IMR-90 (cell line): ENCODE results near the gene PRKCH. TPM values are rescaled to one million over a fixed set of nuclear protein-coding genes. Genes with fewer than 3 reads are reported as not detected.

Source experiments
- ATAC-seq: fragments of 200-7000 bp; cut with Tn5 transposase; 2 replicates; pipeline ENCODE4 v1.9.1; 2020; ENCODE audit warnings: low read depth, mild to moderate bottlenecking, moderate library complexity
- BruUV-seq: library from RNA; stranded (reverse); fragments of 400-500 nt; replicated peaks from 2 replicates; lab custom pipeline; 2021; lab: Mats Ljungman, UMichigan
- CTCF ChIA-PET: fragments of 300-600 bp; formaldehyde crosslinking; extraction: SDS; loops from one replicate; lab custom pipeline; 2021; ENCODE audit warnings: antibody characterized with exemption; lab: Yijun Ruan, JAX
- POLR2A ChIA-PET: fragments of 300-600 bp; sonication (Branson Sonifier 250); formaldehyde crosslinking; loops from one replicate; lab custom pipeline; 2022; ENCODE audit warnings: antibody characterized with exemption; ENCODE audit not compliant: unreplicated experiment; lab: Charles Lee
- DNase-seq: peaks from one replicate; pipeline ENCODE4 v3.0.0; 2013
- H2AFZ ChIP-seq: replicated peaks from 2 replicates; pipeline ENCODE3; 2013; ENCODE audit warnings: low read length, mild to moderate bottlenecking; ENCODE audit not compliant: poor library complexity
- H2AK5ac ChIP-seq: 2 replicates; pipeline ENCODE4 v1.6.1; 2013; ENCODE audit warnings: low read depth, low read length, inconsistent platforms
- H2AK9ac ChIP-seq: replicated peaks from 2 replicates; pipeline ENCODE3; 2013; ENCODE audit warnings: mild to moderate bottlenecking, low read depth, low read length, moderate library complexity; ENCODE audit not compliant: poor library complexity
- H2BK120ac ChIP-seq: 2 replicates; pipeline ENCODE4 v1.6.1; 2013; ENCODE audit warnings: low read depth, low read length, inconsistent platforms
- H2BK15ac ChIP-seq: 3 replicates; pipeline ENCODE4 v1.6.1; 2013; ENCODE audit warnings: low read depth, low read length, inconsistent platforms
- H2BK20ac ChIP-seq: 2 replicates; pipeline ENCODE4 v1.6.1; 2013; ENCODE audit warnings: low read depth, mild to moderate bottlenecking, inconsistent platforms, low read length, moderate library complexity
- H2BK5ac ChIP-seq: 2 replicates; pipeline ENCODE4 v1.6.1; 2013; ENCODE audit warnings: mild to moderate bottlenecking, low read depth, low read length, inconsistent platforms; ENCODE audit not compliant: poor library complexity, severe bottlenecking
- H3K14ac ChIP-seq: replicated peaks from 2 replicates; pipeline ENCODE4 v1.6.1; 2013; ENCODE audit warnings: low read depth, low read length, inconsistent platforms
- H3K18ac ChIP-seq: 2 replicates; pipeline ENCODE4 v1.6.1; 2013; ENCODE audit warnings: low read depth, low read length, control low read depth
- H3K23ac ChIP-seq: 2 replicates; pipeline ENCODE4 v1.6.1; 2013; ENCODE audit warnings: low read depth, low read length, inconsistent platforms
- H3K27ac ChIP-seq: 2 replicates; pipeline ENCODE4 v1.5.1; 2013; ENCODE audit warnings: mild to moderate bottlenecking, control low read depth, low read length; ENCODE audit not compliant: insufficient read depth
- H3K27me3 ChIP-seq: 2 replicates; pipeline ENCODE4 v1.6.1; 2013; ENCODE audit warnings: low read length; ENCODE audit not compliant: control insufficient read depth, insufficient read depth
- H3K36me3 ChIP-seq: 2 replicates; pipeline ENCODE4 v1.6.1; 2013; ENCODE audit warnings: low read length, mixed read lengths; ENCODE audit not compliant: control insufficient read depth, insufficient read depth
- H3K4ac ChIP-seq: 2 replicates; pipeline ENCODE4 v1.6.1; 2013; ENCODE audit warnings: low read depth, low read length, inconsistent platforms
- H3K4me1 ChIP-seq: 2 replicates; pipeline ENCODE4 v1.6.1; 2013; ENCODE audit warnings: low read length, mixed read lengths; ENCODE audit not compliant: control insufficient read depth, insufficient read depth
- H3K4me2 ChIP-seq: 2 replicates; pipeline ENCODE4 v1.6.1; 2013; ENCODE audit warnings: low read depth, mild to moderate bottlenecking, control low read depth, low read length, moderate library complexity
- H3K4me3 ChIP-seq: 2 replicates; pipeline ENCODE4 v1.5.1; 2013; ENCODE audit warnings: low read depth, mild to moderate bottlenecking, control low read depth, low read length, moderate library complexity; ENCODE audit not compliant: insufficient read depth
- H3K56ac ChIP-seq: 2 replicates; pipeline ENCODE4 v1.6.1; 2013; ENCODE audit warnings: low read length, inconsistent platforms; ENCODE audit not compliant: insufficient read depth; ENCODE audit errors: extremely low read depth
- H3K79me1 ChIP-seq, 2 experiments: 2 replicates each; pipeline ENCODE4 v1.6.1; 2013; ENCODE audit warnings: low read length in 2 of 2, inconsistent platforms in 1 of 2, low read depth in 1 of 2
- H3K9ac ChIP-seq: 2 replicates; pipeline ENCODE4 v1.6.1; 2013; ENCODE audit warnings: low read depth, low read length, control low read depth
- H3K9me1 ChIP-seq: 2 replicates; pipeline ENCODE4 v1.6.1; 2013; ENCODE audit warnings: low read length, inconsistent platforms; ENCODE audit not compliant: insufficient read depth
- H3K9me3 ChIP-seq: 2 replicates; pipeline ENCODE4 v1.6.1; 2013; ENCODE audit warnings: low read length; ENCODE audit not compliant: control insufficient read depth, insufficient read depth
- H4K20me1 ChIP-seq: 2 replicates; pipeline ENCODE4 v1.6.1; 2013; ENCODE audit warnings: low read length, inconsistent platforms; ENCODE audit not compliant: insufficient read depth
- H4K5ac ChIP-seq: 2 replicates; pipeline ENCODE4 v1.6.1; 2013; ENCODE audit warnings: mild to moderate bottlenecking, low read depth, low read length, control low read depth
- H4K8ac ChIP-seq, 2 experiments: 2 replicates each; pipeline ENCODE4 v1.6.1; 2013; ENCODE audit warnings: low read depth in 2 of 2, low read length in 2 of 2, control low read depth in 1 of 2, inconsistent platforms in 1 of 2
- H4K91ac ChIP-seq: 2 replicates; pipeline ENCODE4 v1.6.1; 2013; ENCODE audit warnings: low read depth, low read length, inconsistent platforms; ENCODE audit not compliant: insufficient read depth
- CHD1 ChIP-seq: IDR thresholded peaks from 2 replicates; pipeline ENCODE4 v1.6.1; 2012; ENCODE audit warnings: low read depth, low read length, improper control_type of control experiment
- MAFK ChIP-seq: IDR thresholded peaks from 2 replicates; pipeline ENCODE4 v1.6.1; 2012; ENCODE audit warnings: low read depth, low read length, improper control_type of control experiment
- RFX5 ChIP-seq: IDR thresholded peaks from 2 replicates; pipeline ENCODE4 v1.8.0; 2012; ENCODE audit warnings: low read depth, mild to moderate bottlenecking, low read length, moderate library complexity
- WGBS, 2 experiments: methylation state at CpG; one replicate each; pipeline versions ENCODE4 v1.1.5 to v1.1.7; 2013; ENCODE audit warnings: missing lambda C conversion rate in 2 of 2; ENCODE audit not compliant: insufficient read length in 1 of 2; ENCODE audit errors: extremely low coverage in 2 of 2; 5-methylcytosine and 5-hydroxymethylcytosine counted together
- dilution Hi-C: fragments of 300-500 bp; cut with HindIII; formaldehyde crosslinking; loops from one replicate; pipeline ENCODE4 v1.14.3; 2018; ENCODE audit warnings: low sequenced_read_pairs; ENCODE audit not compliant: unreplicated experiment
- in situ Hi-C: fragments of 300-500 bp; cut with MboI; formaldehyde crosslinking; loops from 3 replicates; pipeline ENCODE4 v1.14.3; 2019; ENCODE audit warnings: low sequenced_read_pairs, inconsistent platforms, mixed read lengths
- intact Hi-C: fragments of 100-400 bp; cut with micrococcal nuclease; formaldehyde crosslinking; loops from 2 replicates; pipeline ENCODE4 v1.10.0; 2022
- polyA plus RNA-seq, 3 experiments: library from polyadenylated mRNA; depleted of rRNA; stranded (reverse); fragments of >200 nt; gene quantifications; 2 replicates each; pipeline ENCODE4 v1.2.3, GENCODE V29; 2012; ENCODE audit warnings: low replicate concordance in 1 of 3
- total RNA-seq: library from RNA; depleted of rRNA; stranded (reverse); fragments of >200 nt; gene quantifications from 2 replicates; pipeline ENCODE4 v1.2.3, GENCODE V29; 2012

PRKCH gene
- total and polyA plus RNA-seq, 2 of the 4 experiments (the other 2 are of a cell fraction) = 1.6 to 2.3 TPM

DNA sequence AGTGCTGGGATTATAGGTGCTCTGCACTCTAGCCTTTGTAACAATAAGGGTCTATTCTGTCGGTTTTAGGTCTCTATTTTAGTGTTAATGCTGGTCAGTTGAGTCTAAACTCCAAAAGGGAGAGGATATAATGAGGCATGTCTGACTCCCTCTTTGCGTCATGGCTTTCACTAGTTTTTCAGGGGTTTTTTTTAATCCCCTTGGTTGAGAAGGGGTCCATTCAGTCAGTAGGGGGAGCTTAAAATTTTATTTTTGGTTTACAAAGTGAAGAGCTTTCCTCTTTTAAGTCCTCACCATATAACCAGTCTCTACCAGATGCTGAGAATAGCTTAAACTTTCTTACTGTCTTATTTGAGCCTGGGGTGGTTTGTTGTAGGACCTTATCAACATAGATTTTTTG lies 106.9 kb downstream of the PRKCH start:
- no peak overlapping the region for H2BK20ac ChIP-seq
- H3K4me2 ChIP-seq = no peak overlapping the region
- H3K14ac ChIP-seq = no peak overlapping the region
- no CpG with 5 or more reads among the region's 2 CpGs for WGBS, 2 experiments
- no TSS peak for BruUV-seq
- H3K9ac ChIP-seq = no peak overlapping the region
- no peak overlapping the region for H4K91ac ChIP-seq
- no peaks in the 10 kb centered on the region for H3K9me3 ChIP-seq
- H3K18ac ChIP-seq = no peak overlapping the region
- H3K27me3 ChIP-seq = peaks cover 22% of the 10 kb centered on the region
- H3K9me1 ChIP-seq = no peaks in the 10 kb centered on the region
- no peak overlapping the region for H2BK15ac ChIP-seq
- H3K79me1 ChIP-seq = no peaks in the 10 kb centered on the region
- TF ChIP-seq CHD1 (no peak), RFX5 (no peak), MAFK (no peak)
- in situ Hi-C loops = no loop called here
- no peak overlapping the region for H3K56ac ChIP-seq
- H4K5ac ChIP-seq = no peak overlapping the region
- no peaks in the 10 kb centered on the region for H3K36me3 ChIP-seq
- DNase-seq (no peak), ATAC-seq (no peak)
- H2AFZ ChIP-seq = no peak overlapping the region
- no peak overlapping the region for H2AK9ac ChIP-seq
- dilution Hi-C loops = no loop called here
- no peaks in the 10 kb centered on the region for H4K20me1 ChIP-seq
- no peak overlapping the region for H2BK5ac ChIP-seq
- no peak overlapping the region for H3K4me3 ChIP-seq
- H3K4ac ChIP-seq = no peak overlapping the region
- no peak overlapping the region for H4K8ac ChIP-seq
- no peak overlapping the region for H2BK120ac ChIP-seq
- ChIA-PET CTCF (no interaction called here), POLR2A (no interaction called here)
- H3K4me1 ChIP-seq = no peaks in the 10 kb centered on the region
- no peak overlapping the region for H3K23ac ChIP-seq
- no peak overlapping the region for H3K27ac ChIP-seq
- no peak overlapping the region for H2AK5ac ChIP-seq
- intact Hi-C loops = no loop called here
